Neural crest cell (in vitro differentiated cells): ENCODE data around the gene TRAPPC3. TPM values are rescaled to one million over a fixed set of nuclear protein-coding genes. Genes with fewer than 3 reads are reported as not detected.

Experiments used
- DNase-seq: peaks from one replicate; pipeline ENCODE4 v3.0.0; 2021; ENCODE audit warnings: low read depth, mixed read lengths, low spot score
- H3K27ac Mint-ChIP-seq: one replicate; pipeline ENCODE4 v1.8.0; 2021; ENCODE audit warnings: mild to moderate bottlenecking, mixed read lengths; ENCODE audit not compliant: unreplicated experiment
- H3K27me3 Mint-ChIP-seq: 2 replicates; pipeline ENCODE4 v1.8.0; 2021; ENCODE audit warnings: low read depth, mild to moderate bottlenecking, mixed read lengths
- H3K36me3 Mint-ChIP-seq: 2 replicates; pipeline ENCODE4 v1.8.0; 2021; ENCODE audit warnings: low read depth, mild to moderate bottlenecking, mixed read lengths
- H3K4me1 Mint-ChIP-seq: 2 replicates; pipeline ENCODE4 v1.8.0; 2021; ENCODE audit warnings: mixed read lengths
- H3K4me3 Mint-ChIP-seq: one replicate; pipeline ENCODE4 v1.8.0; 2021; ENCODE audit warnings: mild to moderate bottlenecking, mixed read lengths
- H3K9me3 Mint-ChIP-seq: 2 replicates; pipeline ENCODE4 v1.8.0; 2021; ENCODE audit warnings: mixed read lengths
- CTCF ChIP-seq: fragments of 200-600 bp; sonication (generic); conservative IDR thresholded peaks from 2 replicates; pipeline ENCODE4 v1.5.0; 2021; ENCODE audit warnings: antibody characterized with exemption, mild to moderate bottlenecking
- total RNA-seq: library from RNA; stranded (reverse); gene quantifications from 2 replicates; pipeline ENCODE4 v1.2.1, GENCODE V29; 2021

Gene TRAPPC3
- total RNA-seq, 1 donor from 2014 or later = 52.8 TPM

- TF ChIP-seq CTCF = no peak
- Mint-ChIP-seq H3K36me3 (peaks cover 5% of the 10 kb centered on the region), H3K27ac (no peak overlapping the region), H3K4me3 (peak overlapping the region; percentile 17), H3K27me3 (no peaks in the 10 kb centered on the region), H3K4me1 (peaks cover 18% of the 10 kb centered on the region), H3K9me3 (no peaks in the 10 kb centered on the region)
- DNase-seq = no peak
These were observed 19.2 kb upstream of the TRAPPC3 start for GRCh38 chr1:36168514-36168913.

- H3K4me1 Mint-ChIP-seq = peaks cover 29% of the 10 kb centered on the region
- TF ChIP-seq CTCF = no peak
- no peaks in the 10 kb centered on the region for H3K9me3 Mint-ChIP-seq
- DNase-seq = no peak
- no peak overlapping the region for H3K27ac Mint-ChIP-seq
- H3K27me3 Mint-ChIP-seq = no peaks in the 10 kb centered on the region
- no peak overlapping the region for H3K4me3 Mint-ChIP-seq
- peaks cover 5% of the 10 kb centered on the region for H3K36me3 Mint-ChIP-seq
These were observed 17.9 kb upstream of the TRAPPC3 start for GRCh38 chr1:36166938-36167905.

- TF ChIP-seq CTCF = no peak
- Mint-ChIP-seq H3K27ac (no peak overlapping the region), H3K36me3 (peaks cover 5% of the 10 kb centered on the region), H3K4me1 (peaks cover 40% of the 10 kb centered on the region), H3K4me3 (no peak overlapping the region), H3K9me3 (no peaks in the 10 kb centered on the region), H3K27me3 (no peaks in the 10 kb centered on the region)
- no peak for DNase-seq
These were observed 16.9 kb upstream of the TRAPPC3 start for GRCh38 chr1:36166136-36166535.

GRCh38 chr1:36165145-36165544, 15.9 kb upstream of the TRAPPC3 start:
- H3K36me3 Mint-ChIP-seq = peaks cover 5% of the 10 kb centered on the region
- H3K4me1 Mint-ChIP-seq = peaks cover 47% of the 10 kb centered on the region
- H3K27ac Mint-ChIP-seq = no peak overlapping the region
- H3K9me3 Mint-ChIP-seq = no peaks in the 10 kb centered on the region
- H3K27me3 Mint-ChIP-seq = no peaks in the 10 kb centered on the region
- TF ChIP-seq CTCF = no peak
- no peak for DNase-seq
- H3K4me3 Mint-ChIP-seq = no peak overlapping the region

GRCh38 chr1:36164361-36164760, 15.1 kb upstream of the TRAPPC3 start:
- no peak overlapping the region for H3K27ac Mint-ChIP-seq
- TF ChIP-seq CTCF = no peak
- no peaks in the 10 kb centered on the region for H3K9me3 Mint-ChIP-seq
- H3K27me3 Mint-ChIP-seq = no peaks in the 10 kb centered on the region
- H3K4me1 Mint-ChIP-seq = peaks cover 53% of the 10 kb centered on the region
- H3K36me3 Mint-ChIP-seq = peaks cover 9% of the 10 kb centered on the region
- H3K4me3 Mint-ChIP-seq = peak overlapping the region; percentile 42
- no peak for DNase-seq
